Measurements from ENCODE around the gene GRID2. TPM values are rescaled to one million over a fixed set of nuclear protein-coding genes. Genes with fewer than 3 reads are reported as not detected.
"Not testable (repeated sequence)": the region's sequence is repeated elsewhere in the genome, so short reads cannot be mapped to it uniquely, and the experiment has no call there.

Gene GRID2
- polyA plus RNA-seq, 1 donor from 2014 or later = 14.9 TPM

GRCh38 chr4:92451782-92452181 lies 148.0 kb downstream of the GRID2 start:
- Histone ChIP-seq H2AFZ (ENCODE audit: low read depth, low read length) (no peak overlapping the region), H3K36me3 (ENCODE audit: insufficient read depth, low read length) (no peaks in the 10 kb centered on the region), H3K4me3 (ENCODE audit: low read length) (no peak overlapping the region), H3K9me2 (ENCODE audit: insufficient read depth, low read length) (no peaks in the 10 kb centered on the region), H3K4me2 (ENCODE audit: low read length) (no peak overlapping the region), H4K20me1 (ENCODE audit: insufficient read depth) (no peaks in the 10 kb centered on the region), H3K27ac (ENCODE audit: low read length) (no peak overlapping the region), H3K27me3 (ENCODE audit: insufficient read depth, low read depth, low read length) (no peaks in the 10 kb centered on the region), H3K9ac (ENCODE audit: low read length) (no peak overlapping the region), H3F3A (ENCODE audit: insufficient read depth, low read length, poor library complexity, severe bottlenecking) (no peaks in the 10 kb centered on the region), H3K9me3 (ENCODE audit: low read length) (no peaks in the 10 kb centered on the region), H3K79me2 (replicated peaks; ENCODE audit: insufficient read depth, low read length) (no peaks in the 10 kb centered on the region)
- no peak for TF ChIP-seq RAD21 (conservative IDR thresholded peaks at IDR 0.05)
- TF ChIP-seq TAF1 (IDR thresholded peaks at IDR 0.05; ENCODE audit: low read depth) = no peak
- TF ChIP-seq EZH2 (IDR thresholded peaks at IDR 0.05; ENCODE audit: borderline replicate concordance, insufficient read depth, low read length, poor library complexity, severe bottlenecking) = no peak
- no peak for TF ChIP-seq EP300 (conservative IDR thresholded peaks at IDR 0.05; ENCODE audit: poor library complexity, severe bottlenecking)
- TF ChIP-seq MXI1 (conservative IDR thresholded peaks at IDR 0.05; ENCODE audit: poor library complexity, severe bottlenecking) = no peak
- no peak for TF ChIP-seq POLR2AphosphoS5 (IDR thresholded peaks at IDR 0.05)
- TF ChIP-seq, protein P1, sequence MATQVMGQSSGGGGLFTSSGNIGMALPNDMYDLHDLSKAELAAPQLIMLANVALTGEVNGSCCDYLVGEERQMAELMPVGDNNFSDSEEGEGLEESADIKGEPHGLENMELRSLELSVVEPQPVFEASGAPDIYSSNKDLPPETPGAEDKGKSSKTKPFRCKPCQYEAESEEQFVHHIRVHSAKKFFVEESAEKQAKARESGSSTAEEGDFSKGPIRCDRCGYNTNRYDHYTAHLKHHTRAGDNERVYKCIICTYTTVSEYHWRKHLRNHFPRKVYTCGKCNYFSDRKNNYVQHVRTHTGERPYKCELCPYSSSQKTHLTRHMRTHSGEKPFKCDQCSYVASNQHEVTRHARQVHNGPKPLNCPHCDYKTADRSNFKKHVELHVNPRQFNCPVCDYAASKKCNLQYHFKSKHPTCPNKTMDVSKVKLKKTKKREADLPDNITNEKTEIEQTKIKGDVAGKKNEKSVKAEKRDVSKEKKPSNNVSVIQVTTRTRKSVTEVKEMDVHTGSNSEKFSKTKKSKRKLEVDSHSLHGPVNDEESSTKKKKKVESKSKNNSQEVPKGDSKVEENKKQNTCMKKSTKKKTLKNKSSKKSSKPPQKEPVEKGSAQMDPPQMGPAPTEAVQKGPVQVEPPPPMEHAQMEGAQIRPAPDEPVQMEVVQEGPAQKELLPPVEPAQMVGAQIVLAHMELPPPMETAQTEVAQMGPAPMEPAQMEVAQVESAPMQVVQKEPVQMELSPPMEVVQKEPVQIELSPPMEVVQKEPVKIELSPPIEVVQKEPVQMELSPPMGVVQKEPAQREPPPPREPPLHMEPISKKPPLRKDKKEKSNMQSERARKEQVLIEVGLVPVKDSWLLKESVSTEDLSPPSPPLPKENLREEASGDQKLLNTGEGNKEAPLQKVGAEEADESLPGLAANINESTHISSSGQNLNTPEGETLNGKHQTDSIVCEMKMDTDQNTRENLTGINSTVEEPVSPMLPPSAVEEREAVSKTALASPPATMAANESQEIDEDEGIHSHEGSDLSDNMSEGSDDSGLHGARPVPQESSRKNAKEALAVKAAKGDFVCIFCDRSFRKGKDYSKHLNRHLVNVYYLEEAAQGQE (IDR thresholded peaks at IDR 0.05; ENCODE audit: borderline replicate concordance) = no peak
- TF ChIP-seq, protein P2, sequence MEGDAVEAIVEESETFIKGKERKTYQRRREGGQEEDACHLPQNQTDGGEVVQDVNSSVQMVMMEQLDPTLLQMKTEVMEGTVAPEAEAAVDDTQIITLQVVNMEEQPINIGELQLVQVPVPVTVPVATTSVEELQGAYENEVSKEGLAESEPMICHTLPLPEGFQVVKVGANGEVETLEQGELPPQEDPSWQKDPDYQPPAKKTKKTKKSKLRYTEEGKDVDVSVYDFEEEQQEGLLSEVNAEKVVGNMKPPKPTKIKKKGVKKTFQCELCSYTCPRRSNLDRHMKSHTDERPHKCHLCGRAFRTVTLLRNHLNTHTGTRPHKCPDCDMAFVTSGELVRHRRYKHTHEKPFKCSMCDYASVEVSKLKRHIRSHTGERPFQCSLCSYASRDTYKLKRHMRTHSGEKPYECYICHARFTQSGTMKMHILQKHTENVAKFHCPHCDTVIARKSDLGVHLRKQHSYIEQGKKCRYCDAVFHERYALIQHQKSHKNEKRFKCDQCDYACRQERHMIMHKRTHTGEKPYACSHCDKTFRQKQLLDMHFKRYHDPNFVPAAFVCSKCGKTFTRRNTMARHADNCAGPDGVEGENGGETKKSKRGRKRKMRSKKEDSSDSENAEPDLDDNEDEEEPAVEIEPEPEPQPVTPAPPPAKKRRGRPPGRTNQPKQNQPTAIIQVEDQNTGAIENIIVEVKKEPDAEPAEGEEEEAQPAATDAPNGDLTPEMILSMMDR (IDR thresholded peaks at IDR 0.05; ENCODE audit: poor library complexity, severe bottlenecking) = no peak
- no peak for TF ChIP-seq SMC3 (conservative IDR thresholded peaks at IDR 0.05; ENCODE audit: poor library complexity)

- H4K20me1 ChIP-seq (ENCODE audit: insufficient read depth); H3K9me3 ChIP-seq (ENCODE audit: low read length); H3K4me3 ChIP-seq (ENCODE audit: low read length); H3F3A ChIP-seq (ENCODE audit: insufficient read depth, low read length, poor library complexity, severe bottlenecking); H3K27me3 ChIP-seq (ENCODE audit: insufficient read depth, low read depth, low read length); H3K79me2 ChIP-seq (replicated peaks; ENCODE audit: insufficient read depth, low read length); H3K9ac ChIP-seq (ENCODE audit: low read length); H3K9me2 ChIP-seq (ENCODE audit: insufficient read depth, low read length); H3K36me3 ChIP-seq (ENCODE audit: insufficient read depth, low read length); H3K27ac ChIP-seq (ENCODE audit: low read length); H2AFZ ChIP-seq (ENCODE audit: low read depth, low read length); H3K4me2 ChIP-seq (ENCODE audit: low read length): not testable (repeated sequence)
Measured at GRCh38 chr4:92452383-92452782, 148.6 kb downstream of the GRID2 start.

DNA sequence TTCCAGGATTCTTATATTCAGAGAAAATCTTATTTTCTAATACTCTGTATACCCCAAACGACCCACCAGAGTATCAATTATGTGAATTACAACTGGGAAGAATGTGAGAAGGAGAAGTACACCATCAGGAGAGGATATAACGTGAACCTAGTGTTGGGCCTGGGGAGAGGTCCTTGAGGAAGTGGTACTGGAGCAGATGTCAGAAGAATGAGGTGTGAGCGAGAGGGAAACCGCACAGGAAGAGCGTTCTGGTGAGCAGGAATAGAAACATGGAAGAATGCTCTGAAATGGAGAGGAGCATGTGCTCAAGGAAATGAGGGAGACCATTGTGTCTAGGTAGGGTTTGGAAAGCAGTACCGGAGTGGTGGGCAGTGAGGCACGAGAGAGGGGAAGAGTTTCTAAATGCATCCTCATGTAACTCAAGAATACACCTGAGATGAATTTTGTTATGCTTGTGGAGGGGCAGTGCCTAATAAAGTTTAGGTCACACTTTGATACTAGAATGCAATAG lies 151.6 kb downstream of the GRID2 start:
- Histone ChIP-seq H3F3A (ENCODE audit: insufficient read depth, low read length, poor library complexity, severe bottlenecking) (no peaks in the 10 kb centered on the region), H4K20me1 (ENCODE audit: insufficient read depth) (no peaks in the 10 kb centered on the region), H3K9me3 (ENCODE audit: low read length) (no peaks in the 10 kb centered on the region), H3K4me3 (ENCODE audit: low read length) (no peak overlapping the region), H3K4me2 (ENCODE audit: low read length) (no peak overlapping the region), H3K36me3 (ENCODE audit: insufficient read depth, low read length) (no peaks in the 10 kb centered on the region), H3K79me2 (replicated peaks; ENCODE audit: insufficient read depth, low read length) (no peaks in the 10 kb centered on the region), H3K27me3 (ENCODE audit: insufficient read depth, low read depth, low read length) (no peaks in the 10 kb centered on the region), H3K27ac (ENCODE audit: low read length) (no peak overlapping the region), H3K9ac (ENCODE audit: low read length) (no peak overlapping the region), H3K9me2 (ENCODE audit: insufficient read depth, low read length) (no peaks in the 10 kb centered on the region), H2AFZ (ENCODE audit: low read depth, low read length) (no peak overlapping the region)
- TF ChIP-seq SMC3 (conservative IDR thresholded peaks at IDR 0.05; ENCODE audit: poor library complexity) = no peak
- TF ChIP-seq TAF1 (IDR thresholded peaks at IDR 0.05; ENCODE audit: low read depth) = no peak
- TF ChIP-seq EP300 (conservative IDR thresholded peaks at IDR 0.05; ENCODE audit: poor library complexity, severe bottlenecking) = no peak
- no peak for TF ChIP-seq EZH2 (IDR thresholded peaks at IDR 0.05; ENCODE audit: borderline replicate concordance, insufficient read depth, low read length, poor library complexity, severe bottlenecking)
- TF ChIP-seq RAD21 (conservative IDR thresholded peaks at IDR 0.05) = no peak
- no peak for TF ChIP-seq POLR2AphosphoS5 (IDR thresholded peaks at IDR 0.05)

Data from neural cell (in vitro differentiated cells).